Measurements from ENCODE around the gene CHST7. TPM values are rescaled to one million over a fixed set of nuclear protein-coding genes. Genes with fewer than 3 reads are reported as not detected.

Gene CHST7
- total and polyA plus RNA-seq, 10 of the 15 experiments (the other 5 are each of a cell fraction or from before 2014, with no cell fraction given): 0.58 to 11.0 (median 5.4) TPM

DNA sequence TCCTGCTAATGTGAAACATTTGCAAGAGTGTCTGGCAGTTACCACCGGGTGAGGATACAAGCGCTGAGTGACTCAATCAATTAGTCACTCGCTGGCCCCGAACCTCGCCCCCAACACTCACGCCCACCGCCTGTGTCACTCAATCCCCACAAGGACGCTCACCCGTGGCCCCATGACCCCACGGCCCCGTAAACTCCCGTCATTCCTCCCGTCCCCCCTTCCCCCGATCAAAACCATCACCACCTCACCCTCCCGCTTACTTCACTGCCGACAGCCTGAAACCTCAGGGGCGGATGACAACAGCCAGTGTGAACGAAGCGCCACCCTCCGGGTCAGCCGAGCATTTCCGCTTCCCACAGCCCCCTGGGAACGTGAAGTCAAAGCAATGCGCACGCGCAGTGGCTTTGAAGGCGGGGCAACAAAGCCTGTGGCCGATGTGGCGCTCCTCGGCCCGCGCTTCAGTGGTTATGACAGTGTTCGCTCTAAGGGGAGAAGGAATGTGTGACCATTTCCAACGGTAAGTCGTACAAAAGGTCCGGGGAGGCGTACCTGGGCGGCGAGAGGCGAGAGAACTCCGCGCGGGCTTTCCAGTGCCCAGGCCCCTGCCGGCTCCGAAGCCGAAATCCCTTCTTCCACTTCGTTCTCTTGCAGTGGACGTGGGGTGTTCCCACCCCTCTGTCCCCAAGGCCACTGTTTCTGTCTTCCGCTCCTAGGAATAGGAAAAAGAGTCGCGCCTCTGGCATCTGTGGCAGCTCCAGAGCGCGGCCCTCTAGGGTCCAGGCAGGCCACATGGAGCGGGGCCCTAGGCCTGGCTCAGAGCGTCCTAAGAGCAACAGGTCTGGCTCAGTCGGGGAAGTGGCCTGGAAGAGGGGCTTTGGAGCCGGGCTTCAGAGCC lies 28.2 kb upstream of the CHST7 start, which contains the start of gene ZNF674 (continued):
- TF ChIP-seq KLF5 (IDR thresholded peaks at IDR 0.05; ENCODE audit: partially characterized antibody): no peak
- no peak for TF ChIP-seq KDM1A (IDR thresholded peaks at IDR 0.05; ENCODE audit: borderline replicate concordance)
- no peak for TF ChIP-seq ZSCAN29 (IDR thresholded peaks at IDR 0.05)
- no peak for TF ChIP-seq CHD1 (IDR thresholded peaks at IDR 0.05; ENCODE audit: low read depth, low read length)
- no peak for TF ChIP-seq CEBPB (IDR thresholded peaks at IDR 0.05; ENCODE audit: borderline replicate concordance in 1 of 2, low read depth in 2 of 2, low read length in 2 of 2)
- TF ChIP-seq, protein P1, sequence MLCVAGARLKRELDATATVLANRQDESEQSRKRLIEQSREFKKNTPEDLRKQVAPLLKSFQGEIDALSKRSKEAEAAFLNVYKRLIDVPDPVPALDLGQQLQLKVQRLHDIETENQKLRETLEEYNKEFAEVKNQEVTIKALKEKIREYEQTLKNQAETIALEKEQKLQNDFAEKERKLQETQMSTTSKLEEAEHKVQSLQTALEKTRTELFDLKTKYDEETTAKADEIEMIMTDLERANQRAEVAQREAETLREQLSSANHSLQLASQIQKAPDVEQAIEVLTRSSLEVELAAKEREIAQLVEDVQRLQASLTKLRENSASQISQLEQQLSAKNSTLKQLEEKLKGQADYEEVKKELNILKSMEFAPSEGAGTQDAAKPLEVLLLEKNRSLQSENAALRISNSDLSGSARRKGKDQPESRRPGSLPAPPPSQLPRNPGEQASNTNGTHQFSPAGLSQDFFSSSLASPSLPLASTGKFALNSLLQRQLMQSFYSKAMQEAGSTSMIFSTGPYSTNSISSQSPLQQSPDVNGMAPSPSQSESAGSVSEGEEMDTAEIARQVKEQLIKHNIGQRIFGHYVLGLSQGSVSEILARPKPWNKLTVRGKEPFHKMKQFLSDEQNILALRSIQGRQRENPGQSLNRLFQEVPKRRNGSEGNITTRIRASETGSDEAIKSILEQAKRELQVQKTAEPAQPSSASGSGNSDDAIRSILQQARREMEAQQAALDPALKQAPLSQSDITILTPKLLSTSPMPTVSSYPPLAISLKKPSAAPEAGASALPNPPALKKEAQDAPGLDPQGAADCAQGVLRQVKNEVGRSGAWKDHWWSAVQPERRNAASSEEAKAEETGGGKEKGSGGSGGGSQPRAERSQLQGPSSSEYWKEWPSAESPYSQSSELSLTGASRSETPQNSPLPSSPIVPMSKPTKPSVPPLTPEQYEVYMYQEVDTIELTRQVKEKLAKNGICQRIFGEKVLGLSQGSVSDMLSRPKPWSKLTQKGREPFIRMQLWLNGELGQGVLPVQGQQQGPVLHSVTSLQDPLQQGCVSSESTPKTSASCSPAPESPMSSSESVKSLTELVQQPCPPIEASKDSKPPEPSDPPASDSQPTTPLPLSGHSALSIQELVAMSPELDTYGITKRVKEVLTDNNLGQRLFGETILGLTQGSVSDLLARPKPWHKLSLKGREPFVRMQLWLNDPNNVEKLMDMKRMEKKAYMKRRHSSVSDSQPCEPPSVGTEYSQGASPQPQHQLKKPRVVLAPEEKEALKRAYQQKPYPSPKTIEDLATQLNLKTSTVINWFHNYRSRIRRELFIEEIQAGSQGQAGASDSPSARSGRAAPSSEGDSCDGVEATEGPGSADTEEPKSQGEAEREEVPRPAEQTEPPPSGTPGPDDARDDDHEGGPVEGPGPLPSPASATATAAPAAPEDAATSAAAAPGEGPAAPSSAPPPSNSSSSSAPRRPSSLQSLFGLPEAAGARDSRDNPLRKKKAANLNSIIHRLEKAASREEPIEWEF (IDR thresholded peaks at IDR 0.05; ENCODE audit: insufficient replicate concordance, low read depth, low read length): no peak
- TF ChIP-seq TCF12 (IDR thresholded peaks at IDR 0.05; ENCODE audit: low read depth, low read length): no peak
- TF ChIP-seq, protein P2, sequence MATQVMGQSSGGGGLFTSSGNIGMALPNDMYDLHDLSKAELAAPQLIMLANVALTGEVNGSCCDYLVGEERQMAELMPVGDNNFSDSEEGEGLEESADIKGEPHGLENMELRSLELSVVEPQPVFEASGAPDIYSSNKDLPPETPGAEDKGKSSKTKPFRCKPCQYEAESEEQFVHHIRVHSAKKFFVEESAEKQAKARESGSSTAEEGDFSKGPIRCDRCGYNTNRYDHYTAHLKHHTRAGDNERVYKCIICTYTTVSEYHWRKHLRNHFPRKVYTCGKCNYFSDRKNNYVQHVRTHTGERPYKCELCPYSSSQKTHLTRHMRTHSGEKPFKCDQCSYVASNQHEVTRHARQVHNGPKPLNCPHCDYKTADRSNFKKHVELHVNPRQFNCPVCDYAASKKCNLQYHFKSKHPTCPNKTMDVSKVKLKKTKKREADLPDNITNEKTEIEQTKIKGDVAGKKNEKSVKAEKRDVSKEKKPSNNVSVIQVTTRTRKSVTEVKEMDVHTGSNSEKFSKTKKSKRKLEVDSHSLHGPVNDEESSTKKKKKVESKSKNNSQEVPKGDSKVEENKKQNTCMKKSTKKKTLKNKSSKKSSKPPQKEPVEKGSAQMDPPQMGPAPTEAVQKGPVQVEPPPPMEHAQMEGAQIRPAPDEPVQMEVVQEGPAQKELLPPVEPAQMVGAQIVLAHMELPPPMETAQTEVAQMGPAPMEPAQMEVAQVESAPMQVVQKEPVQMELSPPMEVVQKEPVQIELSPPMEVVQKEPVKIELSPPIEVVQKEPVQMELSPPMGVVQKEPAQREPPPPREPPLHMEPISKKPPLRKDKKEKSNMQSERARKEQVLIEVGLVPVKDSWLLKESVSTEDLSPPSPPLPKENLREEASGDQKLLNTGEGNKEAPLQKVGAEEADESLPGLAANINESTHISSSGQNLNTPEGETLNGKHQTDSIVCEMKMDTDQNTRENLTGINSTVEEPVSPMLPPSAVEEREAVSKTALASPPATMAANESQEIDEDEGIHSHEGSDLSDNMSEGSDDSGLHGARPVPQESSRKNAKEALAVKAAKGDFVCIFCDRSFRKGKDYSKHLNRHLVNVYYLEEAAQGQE (IDR thresholded peaks at IDR 0.05; ENCODE audit: low read depth, low read length): no peak
- no peak for TF ChIP-seq CHD4 (IDR thresholded peaks at IDR 0.05)
- peak; percentile 93 for TF ChIP-seq NBN (IDR thresholded peaks at IDR 0.05)
- TF ChIP-seq ZBED1 (IDR thresholded peaks at IDR 0.05; ENCODE audit: borderline replicate concordance): no peak
- peak; percentile 46; the same call in 1 of the 2 replicates for TF ChIP-seq CREM (IDR thresholded peaks at IDR 0.05; ENCODE audit: low read depth)
- TF ChIP-seq, protein P3, sequence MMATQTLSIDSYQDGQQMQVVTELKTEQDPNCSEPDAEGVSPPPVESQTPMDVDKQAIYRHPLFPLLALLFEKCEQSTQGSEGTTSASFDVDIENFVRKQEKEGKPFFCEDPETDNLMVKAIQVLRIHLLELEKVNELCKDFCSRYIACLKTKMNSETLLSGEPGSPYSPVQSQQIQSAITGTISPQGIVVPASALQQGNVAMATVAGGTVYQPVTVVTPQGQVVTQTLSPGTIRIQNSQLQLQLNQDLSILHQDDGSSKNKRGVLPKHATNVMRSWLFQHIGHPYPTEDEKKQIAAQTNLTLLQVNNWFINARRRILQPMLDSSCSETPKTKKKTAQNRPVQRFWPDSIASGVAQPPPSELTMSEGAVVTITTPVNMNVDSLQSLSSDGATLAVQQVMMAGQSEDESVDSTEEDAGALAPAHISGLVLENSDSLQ (IDR thresholded peaks at IDR 0.05): peak; percentile 96
- TF ChIP-seq SMAD1 (IDR thresholded peaks at IDR 0.05; ENCODE audit: low read depth, partially characterized antibody): no peak
- peak; percentile 68 for TF ChIP-seq NR2C1 (IDR thresholded peaks at IDR 0.05)
- TF ChIP-seq, protein P4, sequence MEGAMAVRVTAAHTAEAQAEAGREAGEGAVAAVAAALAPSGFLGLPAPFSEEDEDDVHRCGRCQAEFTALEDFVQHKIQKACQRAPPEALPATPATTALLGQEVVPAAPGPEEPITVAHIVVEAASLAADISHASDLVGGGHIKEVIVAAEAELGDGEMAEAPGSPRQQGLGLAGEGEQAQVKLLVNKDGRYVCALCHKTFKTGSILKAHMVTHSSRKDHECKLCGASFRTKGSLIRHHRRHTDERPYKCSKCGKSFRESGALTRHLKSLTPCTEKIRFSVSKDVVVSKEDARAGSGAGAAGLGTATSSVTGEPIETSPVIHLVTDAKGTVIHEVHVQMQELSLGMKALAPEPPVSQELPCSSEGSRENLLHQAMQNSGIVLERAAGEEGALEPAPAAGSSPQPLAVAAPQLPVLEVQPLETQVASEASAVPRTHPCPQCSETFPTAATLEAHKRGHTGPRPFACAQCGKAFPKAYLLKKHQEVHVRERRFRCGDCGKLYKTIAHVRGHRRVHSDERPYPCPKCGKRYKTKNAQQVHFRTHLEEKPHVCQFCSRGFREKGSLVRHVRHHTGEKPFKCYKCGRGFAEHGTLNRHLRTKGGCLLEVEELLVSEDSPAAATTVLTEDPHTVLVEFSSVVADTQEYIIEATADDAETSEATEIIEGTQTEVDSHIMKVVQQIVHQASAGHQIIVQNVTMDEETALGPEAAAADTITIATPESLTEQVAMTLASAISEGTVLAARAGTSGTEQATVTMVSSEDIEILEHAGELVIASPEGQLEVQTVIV (IDR thresholded peaks at IDR 0.05; ENCODE audit: borderline replicate concordance, partially characterized antibody): peak; percentile 12
- TF ChIP-seq BRCA1 (IDR thresholded peaks at IDR 0.05; ENCODE audit: low read depth, low read length): no peak
- peak; percentile 48; the same call in 1 of the 2 replicates for TF ChIP-seq DPF2 (IDR thresholded peaks at IDR 0.05)

Data from GM12878 (cell line).